ENCODE measurements around the gene MACROD2.

- TF ChIP-seq CTCF (IDR thresholded peaks at IDR 0.05), result no peak
- TF ChIP-seq EP300 (IDR thresholded peaks at IDR 0.05; ENCODE audit: low read depth), result no peak
Observed at GRCh38 chr20:16062661-16063581, 2067.6 kb downstream of the MACROD2 start.
